Activated effector memory CD4-positive, alpha-beta T cell treated with anti-CD3 and anti-CD28 coated beads, Interleukin-2, amount 50 U/mL, for 16 hours (primary cell): Measurements from ENCODE around the gene BATF.
A peak's percentile ranks its signal among the peaks of the same experiment; 100 is the strongest.

Source experiments
- DNase-seq: peaks from one replicate; pipeline ENCODE4 v3.0.0-alpha.2; 2020

Gene BATF

DNA sequence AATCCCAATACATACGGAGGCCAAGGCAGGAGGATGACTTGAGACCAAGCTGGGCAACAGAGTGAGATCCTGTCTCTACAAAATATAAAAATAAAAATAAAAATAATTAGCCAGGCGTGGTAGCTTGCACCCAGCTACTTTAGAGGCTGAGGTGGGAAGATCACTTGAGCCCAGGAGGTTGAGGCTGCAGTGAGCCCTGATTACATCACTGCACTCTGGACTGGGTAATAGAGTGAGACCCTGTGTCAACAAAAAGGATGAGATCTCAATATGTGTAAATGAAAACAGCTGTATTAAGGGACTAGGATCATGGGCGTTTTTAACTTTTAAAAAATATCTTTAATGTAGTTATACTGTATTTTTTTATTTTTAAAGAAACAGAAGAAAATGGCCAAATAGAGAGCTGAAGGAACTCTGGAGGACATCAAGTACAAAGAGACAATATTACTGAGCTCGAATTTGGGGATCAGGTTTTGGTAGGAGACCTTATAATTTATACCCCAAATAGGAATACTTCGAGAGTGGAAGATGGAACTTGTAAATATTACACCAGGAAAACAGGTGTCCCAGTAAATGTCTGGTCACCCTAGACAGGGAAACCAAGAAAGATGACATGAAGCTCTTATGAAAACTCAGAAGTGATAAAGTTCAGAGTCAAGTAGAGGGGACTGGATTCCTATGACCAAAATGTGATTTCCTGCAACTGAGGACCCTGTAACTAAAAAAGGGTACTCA is 13.1 kb downstream of the BATF start:
- DNase-seq: no peak

GRCh38 chr14:75537071-75537470 is 14.8 kb downstream of the BATF start:
- no peak for DNase-seq

DNA sequence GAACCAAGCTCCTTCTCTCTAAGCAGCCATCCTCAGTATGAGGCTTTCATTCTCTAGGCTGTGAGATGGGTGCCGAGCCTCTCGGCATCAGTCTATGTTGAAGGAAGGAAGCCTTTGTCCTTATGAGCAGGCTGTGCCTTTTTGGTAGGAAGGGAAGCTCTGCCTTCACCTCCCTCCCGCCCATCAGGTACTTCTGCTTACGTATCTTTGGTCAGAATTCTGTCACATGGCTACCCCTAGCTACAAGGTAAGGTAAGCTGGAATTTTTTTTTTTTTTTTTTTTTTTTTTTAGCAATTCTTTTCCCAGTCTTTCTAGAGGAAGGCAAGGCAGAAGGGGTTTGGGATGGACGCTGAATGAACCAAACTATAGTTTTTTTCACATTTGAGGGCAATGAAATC is 16.9 kb downstream of the BATF start:
- no peak for DNase-seq

DNA sequence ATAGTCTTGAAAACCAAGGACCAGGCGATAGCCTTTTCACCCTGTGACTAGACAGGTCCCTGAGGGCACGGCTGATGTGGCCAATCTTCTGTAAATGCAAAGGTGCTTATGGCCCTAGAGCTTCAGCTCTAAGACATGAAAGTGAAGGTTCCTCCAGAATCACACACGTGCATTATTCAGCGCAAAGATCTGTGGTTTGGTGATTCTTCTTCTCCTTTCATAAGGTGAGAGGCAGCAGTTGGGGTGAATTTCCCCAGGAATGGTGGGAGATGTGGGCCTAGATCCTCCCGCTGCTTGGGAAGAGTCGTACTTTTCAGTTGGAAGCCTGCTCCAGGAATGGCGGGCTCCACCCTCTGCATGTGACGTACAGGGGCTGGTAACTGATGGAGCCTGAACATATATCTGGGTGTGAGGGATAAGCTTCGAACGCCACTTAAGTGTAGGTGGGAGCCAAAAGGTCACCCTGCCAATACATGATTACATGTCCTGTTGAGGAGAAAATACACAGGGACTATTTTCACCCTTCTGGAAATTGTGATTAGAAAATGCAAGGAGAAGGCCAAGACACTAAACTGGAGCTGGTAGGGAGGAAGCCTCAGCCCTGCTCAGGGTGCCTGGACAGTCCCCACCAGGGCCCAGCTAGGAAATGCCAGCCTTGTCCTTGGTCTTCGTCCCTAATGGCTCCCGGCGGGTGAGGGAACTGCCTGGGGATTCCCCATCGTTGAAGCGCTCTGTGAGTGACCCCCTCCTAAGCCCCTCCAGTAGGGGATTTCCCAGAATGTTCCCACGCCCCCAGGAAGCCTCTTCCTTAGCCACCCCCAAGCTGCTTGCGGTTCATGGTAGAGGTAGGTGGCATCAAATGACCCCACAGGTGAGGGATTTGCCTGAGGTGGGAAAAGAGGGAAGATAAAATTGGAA is 17.6 kb downstream of the BATF start:
- DNase-seq: peak; percentile 86

DNA sequence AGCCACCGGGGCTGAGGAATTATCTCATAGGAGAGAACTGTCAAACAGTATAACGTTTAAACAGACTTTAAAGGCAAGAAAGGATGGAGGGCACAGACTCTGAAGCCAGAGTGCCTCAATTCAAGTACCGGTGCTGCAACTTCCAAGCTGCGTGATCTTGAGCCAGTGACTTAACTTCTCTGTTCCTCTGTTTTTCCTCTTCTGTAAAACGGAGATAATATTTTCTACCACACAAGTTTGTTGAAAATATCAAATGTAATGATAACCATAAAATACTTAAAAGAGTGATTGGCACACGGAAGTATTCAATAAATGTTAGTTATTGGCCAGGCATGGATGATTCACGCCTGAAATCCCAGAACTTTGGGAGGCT is 18.2 kb downstream of the BATF start:
- DNase-seq: no peak

DNA sequence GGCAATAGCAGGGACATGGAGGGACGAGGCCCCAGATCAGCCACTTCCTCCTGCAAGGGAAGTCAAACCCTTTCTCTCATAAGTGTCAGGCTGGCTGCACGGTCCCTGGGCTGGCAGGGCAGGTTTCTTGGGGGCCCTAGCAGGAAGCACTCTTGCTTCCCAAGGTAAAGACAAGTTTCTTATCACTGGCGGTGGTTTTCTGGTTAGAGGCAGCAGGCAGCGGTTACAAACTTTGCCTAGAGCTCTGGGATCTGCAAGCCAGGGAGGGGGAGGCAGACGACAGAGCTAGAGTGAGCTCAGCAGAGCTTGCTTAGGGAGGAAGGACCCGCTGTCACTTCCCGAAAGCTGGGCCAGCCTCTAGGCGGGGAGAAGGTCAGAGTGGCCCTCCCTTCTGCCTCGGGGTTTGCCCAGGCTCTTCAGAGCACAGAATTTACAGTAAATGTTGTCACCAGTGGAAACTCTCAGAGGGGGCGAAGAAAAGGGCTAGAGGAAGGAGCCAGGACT is 20.4 kb downstream of the BATF start:
- DNase-seq: peak; percentile 92

DNA sequence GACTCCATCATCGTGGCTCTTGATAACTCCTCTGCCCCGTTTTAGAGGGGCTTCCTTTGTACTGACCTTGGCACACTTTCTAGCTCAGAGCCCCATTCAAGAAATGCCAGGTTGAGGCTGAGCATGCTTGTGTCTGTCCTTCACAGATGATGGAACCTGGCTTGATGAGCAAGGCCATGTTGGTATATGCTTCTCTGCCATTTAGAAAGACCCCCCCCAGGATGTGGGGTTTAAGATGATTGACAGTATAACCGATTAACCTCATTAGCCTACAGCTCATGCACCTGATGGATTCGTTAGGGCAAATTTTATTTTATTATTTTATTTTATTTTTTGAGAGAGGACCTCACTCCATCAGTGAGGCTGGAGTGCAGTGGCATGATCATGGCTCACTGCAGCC is 21.0 kb downstream of the BATF start:
- no peak for DNase-seq

GRCh38 chr14:75543786-75544185 is 21.5 kb downstream of the BATF start:
- DNase-seq: no peak

- DNase-seq: no peak
These were observed 23.6 kb downstream of the BATF start for GRCh38 chr14:75545907-75546306.

GRCh38 chr14:75547552-75548250 is 25.4 kb downstream of the BATF start:
- no peak for DNase-seq

GRCh38 chr14:75548544-75548943 is 26.3 kb downstream of the BATF start:
- DNase-seq: no peak

- DNase-seq: no peak
These were observed 26.9 kb downstream of the BATF start for GRCh38 chr14:75549169-75549568.

DNA sequence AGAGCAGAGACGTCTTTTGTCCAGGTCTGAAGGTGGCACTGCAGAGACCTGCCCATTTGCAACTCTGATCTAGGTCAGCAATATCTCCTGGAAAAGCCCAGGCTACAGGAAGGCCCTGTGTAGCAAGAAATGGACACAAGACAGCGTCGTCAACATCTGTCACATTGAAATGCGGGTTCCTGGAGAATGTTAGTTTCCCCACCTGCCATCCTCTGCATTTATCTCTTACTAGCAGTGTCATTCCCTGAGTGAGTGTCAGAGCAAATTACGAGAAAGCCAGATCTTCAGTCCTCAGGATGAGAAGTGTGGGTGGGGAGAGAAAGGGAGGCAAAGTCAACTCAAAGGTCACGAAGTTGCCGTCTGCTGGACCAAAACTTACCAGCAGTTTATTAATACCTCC is 28.8 kb downstream of the BATF start:
- no peak for DNase-seq

DNA sequence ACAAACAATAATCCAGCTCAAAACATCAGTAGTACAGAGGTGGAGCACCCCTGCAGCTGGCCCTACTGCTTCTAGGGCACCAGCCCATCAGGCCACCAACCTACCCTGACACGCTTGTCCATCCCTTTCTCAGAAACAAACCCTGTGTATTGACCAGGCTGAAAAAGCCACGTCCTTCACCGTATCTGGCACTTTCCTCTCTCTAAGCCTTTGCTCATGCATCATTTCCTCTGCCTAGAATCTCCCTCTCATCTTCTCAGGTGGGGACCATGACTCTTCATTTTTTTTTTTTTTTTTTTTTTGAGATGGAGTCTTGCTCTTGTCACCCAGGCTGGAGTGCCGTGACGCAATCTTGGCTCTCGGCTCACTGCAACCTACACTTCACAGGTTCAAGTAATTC is 30.9 kb downstream of the BATF start:
- no peak for DNase-seq

- no peak for DNase-seq
These were observed 31.6 kb downstream of the BATF start for GRCh38 chr14:75553761-75554364.

DNA sequence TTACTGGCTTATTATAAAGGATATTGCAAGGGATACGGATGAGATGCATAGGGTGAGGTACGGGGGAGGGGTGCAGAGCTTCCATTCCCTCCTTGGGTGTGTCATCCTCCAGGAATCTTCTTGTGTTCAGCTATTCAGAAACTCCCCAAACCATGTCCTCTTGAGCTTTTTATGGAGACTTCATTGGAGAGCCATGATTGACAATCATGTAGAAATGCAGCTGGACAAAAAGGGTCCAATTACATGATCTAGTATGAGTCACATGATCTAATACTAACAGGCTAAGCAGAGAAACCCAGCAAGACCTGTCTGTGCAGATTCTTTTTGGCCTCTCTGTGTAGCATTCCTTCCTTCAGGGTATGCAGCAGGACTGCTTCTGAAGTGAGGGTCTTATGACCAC is 32.2 kb downstream of the BATF start:
- no peak for DNase-seq

- DNase-seq: no peak
These were observed 36.2 kb downstream of the BATF start for GRCh38 chr14:75558440-75558839.

DNA sequence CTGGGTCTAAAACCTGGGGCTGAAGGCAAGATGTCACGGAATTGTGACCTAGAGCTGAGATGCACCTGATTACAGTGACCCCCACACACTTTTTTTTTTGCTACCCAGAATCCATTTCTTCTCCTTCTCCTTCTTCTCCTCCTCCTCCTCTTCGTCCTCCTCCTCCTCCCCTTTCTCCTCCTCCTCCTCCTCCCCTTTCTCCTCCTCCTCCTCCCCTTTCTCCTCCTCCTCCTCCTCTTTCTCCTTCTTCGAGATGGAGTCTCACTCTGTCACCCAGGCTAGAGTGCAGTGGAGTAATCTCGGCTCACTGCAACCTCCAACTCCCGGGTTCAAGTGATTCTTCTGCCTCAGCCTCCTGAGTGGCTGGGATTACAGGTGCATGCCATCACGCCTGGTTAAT is 36.8 kb downstream of the BATF start:
- no peak for DNase-seq

DNA sequence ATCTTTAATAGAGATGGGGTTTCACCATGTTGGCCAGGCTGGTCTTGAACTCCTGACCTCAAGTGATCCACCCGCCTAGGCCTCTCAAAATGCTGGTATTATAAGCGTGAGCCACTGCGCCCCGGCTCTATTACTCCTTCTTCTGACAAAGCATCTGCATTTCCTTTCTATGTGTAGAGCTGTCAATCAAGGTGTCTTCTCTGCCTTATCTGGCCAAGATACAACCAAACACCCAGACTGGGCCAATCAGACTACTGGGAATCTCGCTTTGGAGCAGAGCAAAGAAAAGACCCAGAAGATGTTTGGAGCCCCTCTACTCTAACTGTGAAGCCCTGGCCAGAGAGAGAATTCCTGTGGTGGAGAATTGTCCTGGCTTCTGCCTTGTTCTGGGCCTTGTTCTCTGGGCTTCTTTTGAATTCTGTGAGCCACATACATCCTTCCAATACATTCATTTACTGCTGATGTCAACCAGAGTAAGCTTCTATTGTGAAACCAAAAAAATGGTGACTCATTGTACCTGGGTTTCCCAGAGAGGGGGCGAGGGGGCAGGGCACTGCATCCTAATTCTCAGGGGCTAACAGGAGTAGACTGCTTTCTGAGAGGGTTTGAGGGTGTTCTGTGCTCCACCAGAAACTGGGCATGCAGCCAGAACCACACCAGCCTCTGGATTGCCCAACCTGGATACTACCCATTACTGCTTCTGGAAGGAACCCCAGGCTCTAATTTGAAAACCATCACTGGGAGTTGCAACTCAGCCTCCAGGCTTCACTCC is 37.4 kb downstream of the BATF start:
- DNase-seq: peak; percentile 88

GRCh38 chr14:75561013-75561432 is 38.8 kb downstream of the BATF start:
- peak; percentile 83 for DNase-seq

DNA sequence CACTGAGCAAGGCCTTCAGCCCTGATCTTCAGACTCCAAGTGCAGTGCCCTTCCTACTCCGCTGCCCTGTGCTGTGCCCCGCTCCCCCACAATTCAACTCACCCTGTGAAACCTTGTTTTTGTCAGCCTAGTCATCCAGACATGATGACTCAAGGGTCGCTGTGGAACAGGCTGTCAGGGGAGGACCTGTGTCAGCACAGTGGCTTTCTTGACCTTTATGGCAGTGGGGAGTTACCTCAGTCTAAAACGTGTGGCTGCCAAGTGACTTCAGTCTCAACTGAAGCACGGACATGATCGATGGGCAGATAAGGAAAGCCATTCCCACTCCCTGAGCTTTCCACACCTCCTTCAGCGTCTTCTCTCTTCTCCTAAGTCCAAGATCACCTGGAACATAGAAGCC is 39.8 kb downstream of the BATF start:
- DNase-seq: peak; percentile 87

DNA sequence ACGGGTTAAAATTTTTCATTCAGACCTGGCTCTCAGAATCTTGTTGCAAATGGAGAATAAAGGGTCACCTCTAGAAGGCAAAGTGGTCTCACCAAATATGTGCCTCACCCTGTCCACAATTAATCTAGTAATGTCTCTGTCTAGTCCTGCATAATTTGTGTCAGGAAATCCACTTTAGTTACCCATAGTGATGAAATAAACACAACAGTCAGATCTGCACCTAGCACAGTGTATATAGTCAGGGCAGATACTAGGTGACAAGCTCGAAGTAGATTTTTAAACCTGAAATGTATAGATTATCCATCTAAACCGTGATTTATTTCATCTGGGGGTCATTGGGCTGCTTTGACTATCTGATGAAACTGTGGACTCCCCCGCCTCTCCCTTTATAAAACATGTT is 40.2 kb downstream of the BATF start:
- DNase-seq: no peak
